Neutrophil (primary cell): Measurements from ENCODE around the gene OTUD4.

Source experiments
- H3K27ac ChIP-seq: fragments of 200-600 bp; sonication (generic); 2 replicates; pipeline ENCODE4 v1.5.1; 2016; ENCODE audit warnings: mild to moderate bottlenecking, moderate library complexity
- H3K27me3 ChIP-seq: fragments of 200-600 bp; sonication (generic); 2 replicates; pipeline ENCODE4 v1.6.0; 2016; ENCODE audit warnings: mild to moderate bottlenecking
- H3K36me3 ChIP-seq: fragments of 200-600 bp; sonication (generic); 2 replicates; pipeline ENCODE4 v1.5.1; 2017
- H3K4me1 ChIP-seq, 2 experiments: fragments of 200-600 bp in 1 of 2; sonication (generic) in 1 of 2; 1 replicate in 1 of 2; 2 replicates in 1 of 2; pipeline versions ENCODE4 v1.5.1 to v1.6.1; 2013 to 2016; ENCODE audit warnings: low read depth in 1 of 2, low read length in 1 of 2, mild to moderate bottlenecking in 1 of 2, moderate library complexity in 1 of 2; ENCODE audit not compliant: control insufficient read depth in 1 of 2, insufficient read depth in 1 of 2
- H3K4me3 ChIP-seq, 2 experiments: fragments of 200-600 bp in 1 of 2; sonication (generic) in 1 of 2; 1 replicate in 1 of 2; 2 replicates in 1 of 2; pipeline ENCODE4 v1.5.1; 2013 to 2016; ENCODE audit warnings: low read depth in 1 of 2, low read length in 1 of 2, mild to moderate bottlenecking in 1 of 2, moderate library complexity in 1 of 2
- H3K9me3 ChIP-seq: fragments of 200-600 bp; sonication (generic); 2 replicates; pipeline ENCODE4 v1.5.1; 2016
- CTCF ChIP-seq: fragments of 200-600 bp; sonication (generic); IDR thresholded peaks from 2 replicates; pipeline ENCODE4 v1.5.1; 2016; ENCODE audit warnings: antibody characterized with exemption

OTUD4 gene

DNA sequence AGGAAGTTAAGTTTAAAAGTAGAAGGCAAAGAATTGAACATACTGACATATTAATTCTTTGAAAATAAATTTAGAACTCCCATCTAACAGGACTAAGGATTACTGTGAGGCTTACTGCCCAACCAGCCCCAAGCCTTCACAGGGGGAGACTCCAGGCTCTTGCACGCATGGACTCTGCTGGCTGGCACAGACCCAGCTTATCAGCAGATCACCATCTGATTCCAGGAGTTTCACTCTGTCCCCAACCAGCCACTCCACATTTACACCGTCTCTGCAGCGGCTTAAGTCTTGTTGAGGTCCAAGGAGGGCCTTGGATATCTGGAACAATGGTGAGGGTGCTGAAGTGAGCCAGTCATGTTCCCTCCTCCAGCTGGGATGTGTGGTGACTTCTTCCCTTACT, 16.4 kb upstream of the OTUD4 start:
- no peak overlapping the region for H3K4me3 ChIP-seq
- no peak for TF ChIP-seq CTCF
- H3K27me3 ChIP-seq, result no peaks in the 10 kb centered on the region
- H3K4me1 ChIP-seq, result no peaks in the 10 kb centered on the region
- H3K36me3 ChIP-seq, result no peaks in the 10 kb centered on the region
- H3K9me3 ChIP-seq, result no peaks in the 10 kb centered on the region
- no peak overlapping the region for H3K27ac ChIP-seq

DNA sequence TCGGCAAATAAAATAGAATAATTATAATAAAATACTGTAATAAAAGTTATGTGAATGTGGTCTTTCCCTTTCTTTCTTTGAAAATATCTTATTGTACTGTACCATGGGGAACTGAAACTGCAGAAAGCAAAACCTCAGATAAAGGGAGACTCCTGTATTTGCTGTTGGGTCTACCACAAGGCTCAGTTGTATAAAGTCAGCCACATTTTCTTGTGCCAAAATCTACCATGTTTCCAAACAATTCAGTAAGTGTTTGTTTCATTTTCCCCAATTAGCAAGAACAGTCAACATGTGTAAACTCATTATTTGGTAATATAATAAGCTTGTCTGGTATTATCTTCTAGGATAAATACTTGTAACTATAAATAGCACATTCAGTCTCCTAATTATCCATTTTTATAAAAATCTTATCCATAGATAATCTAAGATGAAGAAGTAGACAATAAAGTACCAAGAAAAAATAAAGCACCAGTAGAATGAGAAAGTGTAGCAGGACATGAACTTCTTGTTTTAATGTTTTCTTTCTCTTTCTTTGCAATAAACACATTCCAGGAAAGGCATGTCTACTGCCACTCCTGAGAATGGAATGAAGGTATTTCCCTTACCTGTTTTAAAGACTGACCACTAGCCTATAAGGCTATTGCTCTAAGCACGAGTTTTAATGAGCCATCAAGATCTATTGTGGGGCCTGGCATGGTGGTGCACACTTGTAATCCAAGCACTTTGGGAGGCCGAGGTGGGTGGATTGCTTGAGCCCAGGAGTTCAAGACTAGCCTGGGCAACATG, 15.0 kb upstream of the OTUD4 start:
- Histone ChIP-seq H3K9me3 (no peaks in the 10 kb centered on the region), H3K4me3 (no peak overlapping the region), H3K4me1 (no peaks in the 10 kb centered on the region), H3K27ac (no peak overlapping the region), H3K36me3 (no peaks in the 10 kb centered on the region), H3K27me3 (no peaks in the 10 kb centered on the region)
- TF ChIP-seq CTCF, result no peak

DNA sequence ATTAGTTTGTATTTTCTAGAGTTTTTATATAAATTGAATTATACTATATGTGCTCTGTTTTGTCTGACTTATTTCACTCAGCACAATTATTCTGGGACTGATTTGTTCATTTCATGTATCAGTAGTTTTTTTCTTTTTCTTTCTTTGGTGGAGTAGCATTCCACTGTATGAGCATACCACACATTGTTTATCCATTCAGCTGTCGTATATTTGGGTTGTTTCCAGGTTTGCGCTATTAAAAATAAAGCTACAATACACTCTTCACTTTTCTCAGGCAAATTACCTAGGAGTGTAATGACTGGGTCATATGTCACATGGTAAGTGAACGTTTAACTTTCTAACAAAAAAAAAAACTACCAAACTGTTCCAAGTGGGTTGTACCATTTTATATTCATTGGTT, 9.6 kb upstream of the OTUD4 start:
- Histone ChIP-seq H3K27me3 (no peaks in the 10 kb centered on the region), H3K4me3 (no peak overlapping the region), H3K27ac (no peak overlapping the region), H3K4me1 (no peaks in the 10 kb centered on the region), H3K9me3 (no peaks in the 10 kb centered on the region), H3K36me3 (no peaks in the 10 kb centered on the region)
- TF ChIP-seq CTCF, result no peak

DNA sequence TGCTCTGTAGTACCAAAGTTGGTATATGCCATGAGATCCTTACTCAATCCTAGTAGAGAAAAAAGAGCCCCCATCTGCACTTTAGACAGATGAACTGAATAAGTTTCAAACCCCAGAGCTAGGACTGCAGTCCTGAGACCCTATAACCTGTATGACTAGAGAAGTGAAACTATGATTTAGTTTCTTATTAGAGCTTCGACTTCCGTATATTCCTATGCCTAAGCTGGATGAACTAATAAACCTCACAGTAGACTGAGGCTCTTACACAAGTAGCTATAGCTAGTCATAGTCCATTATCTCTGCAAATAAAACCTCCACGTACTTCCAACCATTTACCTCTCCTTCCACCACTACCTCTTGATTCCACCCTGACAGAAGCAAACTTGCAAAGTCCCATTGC, 6.3 kb upstream of the OTUD4 start:
- Histone ChIP-seq H3K4me1 (no peaks in the 10 kb centered on the region), H3K9me3 (no peaks in the 10 kb centered on the region), H3K4me3 (no peak overlapping the region), H3K36me3 (no peaks in the 10 kb centered on the region), H3K27ac (no peak overlapping the region), H3K27me3 (no peaks in the 10 kb centered on the region)
- TF ChIP-seq CTCF, result no peak

- TF ChIP-seq CTCF, result no peak
- Histone ChIP-seq H3K4me1 (peaks cover 14 to 15% of the 10 kb centered on the region in 2 experiments), H3K36me3 (no peaks in the 10 kb centered on the region), H3K9me3 (no peaks in the 10 kb centered on the region), H3K27ac (no peak overlapping the region), H3K27me3 (no peaks in the 10 kb centered on the region), H3K4me3 (no peak overlapping the region)
These were observed 3.2 kb upstream of the OTUD4 start for GRCh38 chr4:145183581-145183980.
